Neuronal stem cell (in vitro differentiated cells): ENCODE data around the gene CELA1.

Source experiments
- DNase-seq: peaks from one replicate; pipeline ENCODE4 v3.0.0-alpha.2; 2013; ENCODE audit warnings: low spot score
- H2AFZ ChIP-seq: one replicate; pipeline ENCODE4 v1.6.1; 2013; ENCODE audit warnings: mild to moderate bottlenecking, low read length, inconsistent platforms
- H2AK5ac ChIP-seq: 2 replicates; pipeline ENCODE4 v1.6.1; 2013; ENCODE audit warnings: low read depth, mild to moderate bottlenecking, inconsistent platforms, low read length, moderate library complexity, mixed read lengths
- H2BK120ac ChIP-seq: 2 replicates; pipeline ENCODE4 v1.6.1; 2013; ENCODE audit warnings: low read depth, mild to moderate bottlenecking, inconsistent platforms, low read length, moderate library complexity, mixed read lengths
- H2BK12ac ChIP-seq: one replicate; pipeline ENCODE4 v1.6.1; 2013; ENCODE audit warnings: low read length, inconsistent platforms
- H2BK15ac ChIP-seq: 2 replicates; pipeline ENCODE4 v1.6.1; 2013; ENCODE audit warnings: mild to moderate bottlenecking, low read length, inconsistent platforms, mixed read lengths
- H2BK5ac ChIP-seq: one replicate; pipeline ENCODE4 v1.6.1; 2013; ENCODE audit warnings: inconsistent platforms, mild to moderate bottlenecking, low read length, moderate library complexity
- H3K14ac ChIP-seq: one replicate; pipeline ENCODE4 v1.6.1; 2013; ENCODE audit warnings: low read length, inconsistent platforms
- H3K18ac ChIP-seq: 2 replicates; pipeline ENCODE4 v1.6.1; 2013; ENCODE audit warnings: low read length, inconsistent platforms
- H3K23ac ChIP-seq: 2 replicates; pipeline ENCODE4 v1.6.1; 2013; ENCODE audit warnings: low read depth, mild to moderate bottlenecking, mixed read lengths, low read length, inconsistent platforms; ENCODE audit not compliant: poor library complexity
- H3K27ac ChIP-seq: replicated peaks from 3 replicates; pipeline ENCODE4 v1.5.1; 2013; ENCODE audit warnings: low read length, inconsistent platforms
- H3K27me3 ChIP-seq, 3 experiments: 2 replicates each; pipeline ENCODE4 v1.6.1; 2013; ENCODE audit warnings: low read length in 3 of 3, mild to moderate bottlenecking in 2 of 3, inconsistent platforms in 1 of 3, low read depth in 1 of 3, mixed read lengths in 1 of 3, moderate library complexity in 1 of 3; ENCODE audit not compliant: control insufficient read depth in 3 of 3, insufficient read depth in 3 of 3
- H3K36me3 ChIP-seq, 2 donors: replicated peaks in 1 of 2; 2 replicates each; pipeline ENCODE4 v1.6.1; 2013; ENCODE audit warnings: low read length in 2 of 2; ENCODE audit not compliant: control insufficient read depth in 2 of 2, insufficient read depth in 2 of 2
- H3K4ac ChIP-seq: 2 replicates; pipeline ENCODE4 v1.6.1; 2013; ENCODE audit warnings: inconsistent platforms, mild to moderate bottlenecking, low read length, moderate library complexity
- H3K4me1 ChIP-seq, 2 donors: 1 replicate in 1 of 2; 2 replicates in 1 of 2; pipeline ENCODE4 v1.6.1; 2013; ENCODE audit warnings: low read length in 2 of 2, low read depth in 1 of 2; ENCODE audit not compliant: control insufficient read depth in 2 of 2, insufficient read depth in 1 of 2
- H3K4me2 ChIP-seq: one replicate; pipeline ENCODE4 v1.6.1; 2013; ENCODE audit warnings: mild to moderate bottlenecking, low read length, inconsistent platforms; ENCODE audit not compliant: insufficient read depth, poor library complexity, severe bottlenecking
- H3K4me3 ChIP-seq, 2 donors: 2 replicates each; pipeline ENCODE4 v1.5.1; 2013; ENCODE audit warnings: low read length in 2 of 2, mild to moderate bottlenecking in 2 of 2, inconsistent platforms in 1 of 2, moderate library complexity in 1 of 2
- H3K79me1 ChIP-seq: one replicate; pipeline ENCODE4 v1.6.1; 2013; ENCODE audit warnings: low read depth, mild to moderate bottlenecking, inconsistent platforms, low read length, moderate library complexity
- H3K9ac ChIP-seq: one replicate; pipeline ENCODE4 v1.6.1; 2013; ENCODE audit warnings: mild to moderate bottlenecking, low read depth, low read length, inconsistent platforms; ENCODE audit not compliant: poor library complexity
- H3K9me3 ChIP-seq, 2 donors: replicated peaks in 1 of 2; 2 replicates each; pipeline versions ENCODE3 to v1.6.1; 2013; ENCODE audit warnings: low read length in 2 of 2, mild to moderate bottlenecking in 2 of 2, inconsistent platforms in 1 of 2, low read depth in 1 of 2, mixed read lengths in 1 of 2, moderate library complexity in 1 of 2; ENCODE audit not compliant: control insufficient read depth in 2 of 2, insufficient read depth in 1 of 2
- H4K8ac ChIP-seq: one replicate; pipeline ENCODE4 v1.6.1; 2013; ENCODE audit warnings: low read depth, mild to moderate bottlenecking, inconsistent platforms, low read length, moderate library complexity
- H4K91ac ChIP-seq: one replicate; pipeline ENCODE4 v1.6.1; 2013; ENCODE audit warnings: low read length, low read depth, mild to moderate bottlenecking, inconsistent platforms; ENCODE audit not compliant: poor library complexity
- WGBS, 2 donors: extraction: QIAGEN DNeasy Blood & Tissue Kit; methylation state at CpG; one replicate each; pipeline ENCODE4 v1.1.7; 2013; ENCODE audit warnings: missing lambda C conversion rate in 2 of 2, mixed read lengths in 1 of 2; ENCODE audit not compliant: insufficient read length in 2 of 2, insufficient replicate concordance in 1 of 2; ENCODE audit errors: extremely low coverage in 2 of 2; 5-methylcytosine and 5-hydroxymethylcytosine counted together

Gene CELA1

GRCh38 chr12:51349026-51349425 lies 2.5 kb upstream of the CELA1 start:
- Histone ChIP-seq H3K9me3 (no peaks in the 10 kb centered on the region), H3K27ac (no peak overlapping the region), H3K18ac (no peak overlapping the region), H2BK120ac (no peak overlapping the region), H2BK12ac (no peak overlapping the region), H3K9ac (no peak overlapping the region), H3K4me2 (no peak overlapping the region), H2AK5ac (no peak overlapping the region), H3K36me3 (no peaks in the 10 kb centered on the region), H4K8ac (no peak overlapping the region), H3K27me3 (peaks cover 0 to 20% (median 2%) of the 10 kb centered on the region in 3 experiments), H2BK15ac (no peak overlapping the region), H3K4ac (no peak overlapping the region), H4K91ac (no peak overlapping the region), H2AFZ (no peak overlapping the region), H3K14ac (no peak overlapping the region), H3K4me3 (no peak overlapping the region), H3K4me1 (peaks cover 0 to 5% of the 10 kb centered on the region in 2 donors), H3K79me1 (no peaks in the 10 kb centered on the region), H2BK5ac (no peak overlapping the region), H3K23ac (no peak overlapping the region)
- no peak for DNase-seq
- WGBS, 2 donors, result no CpG with 5 or more reads among the region's 5 CpGs

DNA sequence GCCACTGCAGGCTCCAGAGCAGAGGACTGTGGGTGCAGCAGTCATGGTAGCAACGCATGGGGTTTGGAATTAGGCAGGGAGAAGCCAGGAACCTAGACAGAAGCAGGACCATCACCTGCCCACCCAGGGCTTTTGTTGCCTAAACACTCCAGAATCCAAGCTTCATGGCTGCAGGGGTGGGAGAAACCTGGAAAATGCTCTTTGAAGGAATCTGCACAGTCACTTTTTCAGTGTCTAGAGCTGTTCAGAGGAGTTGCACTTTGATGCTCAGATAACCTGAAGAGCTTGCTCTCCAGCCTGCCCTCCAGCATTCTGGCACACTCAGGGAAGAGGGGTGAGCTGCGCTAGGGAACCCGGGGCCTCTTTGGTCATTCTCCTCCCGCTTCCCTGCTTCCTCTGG lies 1.6 kb upstream of the CELA1 start:
- Histone ChIP-seq H2BK12ac (no peak overlapping the region), H3K9ac (no peak overlapping the region), H3K36me3 (no peaks in the 10 kb centered on the region), H3K9me3 (no peaks in the 10 kb centered on the region), H2BK5ac (no peak overlapping the region), H4K8ac (no peak overlapping the region), H3K18ac (no peak overlapping the region), H3K23ac (no peak overlapping the region), H3K79me1 (no peaks in the 10 kb centered on the region), H3K4ac (no peak overlapping the region), H4K91ac (no peak overlapping the region), H2BK120ac (no peak overlapping the region), H3K4me2 (no peak overlapping the region), H3K4me3 (no peak overlapping the region), H2AK5ac (no peak overlapping the region), H3K27me3 (peaks cover 0 to 19% (median 2%) of the 10 kb centered on the region in 3 experiments), H3K4me1 (peaks cover 0 to 5% of the 10 kb centered on the region in 2 donors), H2AFZ (no peak overlapping the region), H2BK15ac (no peak overlapping the region), H3K14ac (no peak overlapping the region), H3K27ac (no peak overlapping the region)
- no peak for DNase-seq
- no CpG with 5 or more reads among the region's 4 CpGs for WGBS, 2 donors

GRCh38 chr12:51345681-51346080 lies 798 bp downstream of the CELA1 start:
- Histone ChIP-seq H3K27me3 (peaks cover 0 to 9% (median 2%) of the 10 kb centered on the region in 3 experiments), H3K36me3 (no peaks in the 10 kb centered on the region), H3K14ac (no peak overlapping the region), H3K4me3 (no peak overlapping the region), H3K79me1 (peaks cover 2% of the 10 kb centered on the region), H2BK120ac (no peak overlapping the region), H3K23ac (no peak overlapping the region), H3K4me1 (peaks cover 0 to 8% of the 10 kb centered on the region in 2 donors), H3K9ac (no peak overlapping the region), H3K27ac (no peak overlapping the region), H2AFZ (no peak overlapping the region), H3K9me3 (peaks cover 0 to 2% of the 10 kb centered on the region in 2 donors), H3K4me2 (no peak overlapping the region), H2AK5ac (peak overlapping the region; percentile 14), H3K18ac (no peak overlapping the region), H2BK15ac (no peak overlapping the region), H3K4ac (no peak overlapping the region), H2BK5ac (no peak overlapping the region), H4K91ac (no peak overlapping the region), H2BK12ac (no peak overlapping the region), H4K8ac (no peak overlapping the region)
- no peak for DNase-seq
- no CpG with 5 or more reads among the region's 7 CpGs for WGBS, 2 donors

- Histone ChIP-seq H3K23ac (no peak overlapping the region), H3K36me3 (no peaks in the 10 kb centered on the region), H3K4ac (no peak overlapping the region), H2BK5ac (no peak overlapping the region), H2BK120ac (no peak overlapping the region), H4K91ac (no peak overlapping the region), H3K9ac (no peak overlapping the region), H3K4me3 (no peak overlapping the region), H3K79me1 (peaks cover 2% of the 10 kb centered on the region), H3K9me3 (peaks cover 0 to 2% of the 10 kb centered on the region in 2 donors), H4K8ac (no peak overlapping the region), H2AK5ac (no peak overlapping the region), H2BK12ac (no peak overlapping the region), H3K27me3 (peaks cover 0 to 8% (median 2%) of the 10 kb centered on the region in 3 experiments), H3K4me1 (peaks cover 0 to 8% of the 10 kb centered on the region in 2 donors), H2AFZ (no peak overlapping the region), H3K27ac (no peak overlapping the region), H3K4me2 (no peak overlapping the region), H3K14ac (no peak overlapping the region), H3K18ac (no peak overlapping the region), H2BK15ac (no peak overlapping the region)
- no CpG with 5 or more reads among the region's 2 CpGs for WGBS, 2 donors
- DNase-seq, result no peak
These were observed 3.3 kb downstream of the CELA1 start for GRCh38 chr12:51343201-51343600.
